Ureter (tissue), 1 donor: ENCODE results near the gene PDIK1L. TPM values are rescaled to one million over a fixed set of nuclear protein-coding genes. Genes with fewer than 3 reads are reported as not detected.

Experiments
- DNase-seq: peaks from one replicate; pipeline ENCODE4 v3.0.0-alpha.2; 2020; ENCODE audit warnings: low spot score
- total RNA-seq: library from RNA; stranded (reverse); gene quantifications from one replicate; pipeline ENCODE4 v1.2.4, GENCODE V29; 2023
- donor health status: DM: yes; HTN: yes; CAD: no.

Gene PDIK1L
- total RNA-seq, 1 donor from 2014 or later = 21.8 TPM

DNA sequence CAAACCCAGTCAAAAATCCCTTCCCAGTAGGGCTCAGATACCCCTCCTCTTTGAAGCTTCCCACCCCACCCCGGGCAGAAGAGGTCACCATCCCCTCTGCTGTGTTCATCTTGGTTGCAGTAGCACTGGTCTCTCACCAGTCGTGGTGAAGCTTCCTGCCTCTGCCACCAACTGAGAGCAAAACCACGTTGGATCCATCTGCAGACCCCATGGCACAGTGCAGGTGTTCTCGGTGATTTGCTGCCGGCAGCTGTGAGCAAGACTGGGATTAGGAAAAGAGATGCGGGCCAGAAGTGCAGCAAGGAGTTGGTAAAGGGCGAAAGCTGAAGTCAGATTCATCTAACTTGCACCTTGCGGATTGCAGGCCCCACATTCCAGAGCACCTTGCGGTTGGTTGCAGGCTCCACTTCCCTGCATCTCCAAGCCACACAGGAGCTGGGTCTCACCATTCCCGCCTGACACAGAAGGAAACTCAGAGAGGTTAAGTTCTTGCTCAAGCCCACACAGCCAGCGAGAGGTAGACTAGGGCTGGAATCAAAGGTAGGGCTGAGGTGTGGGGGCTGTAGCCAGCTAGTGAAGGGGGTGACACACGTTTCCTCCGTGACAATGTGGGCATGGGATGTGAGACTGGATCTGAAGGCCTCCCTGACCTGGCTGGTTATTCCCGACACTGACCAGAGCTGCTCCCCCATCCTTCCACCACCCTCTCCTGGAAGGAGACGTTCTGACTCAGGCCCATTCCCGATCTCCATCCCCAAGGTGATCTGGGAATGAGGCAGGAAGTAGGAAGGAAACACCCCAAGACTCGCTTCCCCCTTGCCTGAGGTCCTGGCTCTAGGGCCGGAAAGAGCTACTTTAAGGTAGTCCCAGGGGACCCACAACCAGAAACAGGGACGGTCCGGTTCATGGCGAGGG, 44.0 kb downstream of the PDIK1L start:
- DNase-seq = no peak

DNA sequence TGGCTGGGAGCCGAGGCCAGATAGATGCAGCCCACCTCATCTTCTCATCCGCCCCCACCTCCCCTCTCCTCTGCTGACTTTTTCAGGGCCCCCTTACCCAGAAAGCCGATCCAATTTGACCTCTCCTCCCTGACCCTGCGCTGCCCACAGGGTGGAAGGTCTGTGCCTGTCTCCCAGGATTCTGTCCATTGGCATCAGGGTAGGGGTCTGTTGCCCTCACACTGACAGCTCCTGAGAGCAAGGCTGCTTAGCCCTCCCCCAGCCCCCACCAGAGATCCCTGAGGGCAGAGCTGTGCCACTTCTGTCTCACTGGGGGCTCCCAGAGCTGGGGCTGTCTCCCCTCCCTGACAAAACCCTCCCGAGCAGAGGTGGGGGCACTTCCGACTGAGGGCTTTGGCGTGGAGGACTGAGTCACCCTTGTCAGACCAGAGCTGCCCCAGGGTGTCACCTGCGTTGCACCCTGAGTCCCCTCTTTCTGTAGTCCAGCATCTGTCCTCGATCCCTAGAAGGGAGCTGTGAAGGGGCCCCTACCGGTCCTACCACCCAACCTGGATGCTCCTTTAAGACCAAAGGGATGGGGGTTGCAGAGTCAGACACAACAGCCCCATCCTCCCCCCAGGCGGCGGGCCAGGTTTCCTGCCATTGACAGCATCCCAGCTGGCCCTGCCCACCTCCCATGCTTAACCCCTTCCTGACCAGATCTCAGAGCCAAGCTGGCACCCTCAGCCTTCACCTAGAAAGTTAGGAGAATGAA, 44.8 kb downstream of the PDIK1L start:
- DNase-seq = no peak

DNA sequence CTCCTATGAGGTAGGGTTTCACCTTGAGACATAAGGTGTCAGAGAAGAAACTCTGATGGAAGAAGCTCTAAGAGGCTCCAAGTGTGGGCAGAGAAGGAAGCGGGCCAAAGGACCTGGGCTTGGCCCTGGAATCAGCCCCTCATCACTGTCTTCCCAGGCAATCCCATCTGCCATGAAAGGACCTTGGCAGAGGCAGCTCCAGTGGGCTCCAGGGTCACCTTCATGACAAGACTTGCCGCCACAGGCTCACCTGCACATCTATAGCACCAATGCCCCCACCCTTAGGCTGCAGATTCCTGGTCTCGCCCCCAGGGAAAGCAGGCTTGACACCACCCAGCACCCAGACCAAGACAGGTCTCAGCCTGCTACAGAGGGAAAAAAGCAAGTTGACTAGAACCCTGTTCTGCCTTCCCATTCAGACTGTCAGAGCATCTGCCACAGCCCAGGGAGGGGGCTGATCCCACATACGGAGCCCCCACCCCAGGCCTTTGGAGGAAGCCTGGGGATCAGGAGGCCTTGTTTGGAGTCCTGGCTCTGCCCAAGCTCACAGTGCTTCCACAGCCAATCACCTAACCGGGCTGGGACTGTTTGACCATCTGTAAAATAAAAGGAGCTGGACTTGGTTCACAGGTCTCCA, 46.8 kb downstream of the PDIK1L start:
- no peak for DNase-seq

DNA sequence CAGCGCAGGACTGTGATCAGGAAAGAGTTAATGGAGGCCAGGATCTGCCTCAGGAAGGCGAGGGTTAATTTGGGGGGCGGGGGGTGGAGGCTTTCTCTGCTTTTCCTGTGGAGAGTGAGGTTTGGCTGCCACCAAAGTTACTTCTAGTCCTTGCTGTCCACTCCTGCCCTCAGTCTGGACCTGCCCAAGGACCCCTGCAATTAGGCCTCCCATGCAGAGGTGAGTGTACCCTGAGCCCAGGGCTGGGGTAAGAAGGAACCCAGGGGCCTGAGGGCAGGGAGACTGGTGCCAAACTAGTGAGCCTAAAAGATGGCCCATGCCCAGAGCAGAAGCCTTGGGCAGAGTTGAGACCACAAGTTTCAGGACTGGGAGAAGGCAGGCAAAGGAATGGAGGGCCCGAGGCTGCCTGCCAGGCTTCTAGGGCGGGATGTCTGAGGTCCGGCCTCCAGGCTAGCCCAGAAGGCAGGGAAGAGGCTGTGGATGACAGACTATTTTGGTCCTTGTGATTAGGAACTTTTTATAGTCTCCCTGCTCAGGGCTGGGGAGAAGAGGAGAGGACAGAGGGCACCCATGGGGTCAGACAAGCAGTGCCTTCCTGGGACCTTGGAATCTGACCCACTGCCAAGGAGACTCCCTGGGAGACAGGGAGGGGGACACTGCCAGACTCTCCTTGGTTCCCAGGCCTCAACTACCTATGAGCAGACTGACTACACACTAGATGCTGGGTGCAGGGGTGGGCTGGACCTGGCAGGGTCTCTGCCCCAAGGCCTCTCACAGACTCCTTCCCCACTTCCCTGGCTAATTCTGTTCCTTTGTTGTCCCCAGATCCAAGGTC, 47.5 kb downstream of the PDIK1L start, which contains the start of gene FAM110D:
TSS of gene FAM110D (plus strand) at position 172 of the 835 bp plus-strand sequence. CDS start 2,213 bp downstream, outside the sequence.
- DNase-seq = no peak

GRCh38 chr1:26159743-26160039, 48.1 kb downstream of the PDIK1L start:
- DNase-seq = no peak

DNA sequence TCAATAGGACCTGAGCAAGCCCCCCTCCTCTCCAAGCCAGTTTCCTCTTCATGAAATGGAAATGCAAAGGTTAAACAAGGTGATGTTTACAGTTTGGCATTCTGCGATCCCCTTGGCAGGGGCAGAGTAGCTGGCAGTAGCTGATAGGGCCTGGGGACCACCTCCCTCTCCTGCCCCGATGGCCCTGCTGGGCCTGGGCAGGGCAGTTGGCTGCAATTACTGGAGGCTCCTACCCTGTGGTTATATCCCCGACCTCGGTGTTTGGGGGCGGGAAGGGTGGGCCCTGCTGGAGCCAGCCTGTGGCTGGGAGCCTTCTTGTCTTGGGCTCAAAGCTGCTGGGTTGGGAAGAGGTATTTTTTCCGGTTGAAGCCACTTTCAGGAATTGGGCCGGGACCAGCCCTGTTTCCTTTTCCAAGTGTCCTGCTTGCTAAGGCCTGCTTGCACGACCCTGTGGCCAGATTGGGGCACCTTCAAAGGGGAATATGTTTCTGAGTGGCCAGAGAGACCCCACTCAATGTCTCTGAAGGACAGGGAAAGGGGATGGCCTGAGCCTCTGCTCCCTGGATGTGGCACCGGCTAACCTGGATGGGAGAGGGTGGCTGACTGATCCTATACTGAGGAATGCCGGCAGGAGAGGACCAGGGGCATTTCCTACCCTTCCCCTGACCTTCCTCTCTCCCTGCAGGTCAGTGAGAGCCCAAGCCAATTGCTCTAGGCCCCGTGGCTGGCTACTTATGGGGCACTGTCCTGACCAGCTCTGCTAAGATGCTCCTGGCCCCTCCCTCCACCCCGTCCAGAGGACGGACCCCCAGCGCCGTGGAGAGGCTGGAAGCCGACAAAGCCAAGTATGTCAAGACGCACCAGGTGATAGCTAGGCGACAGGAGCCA, 49.1 kb downstream of the PDIK1L start:
- DNase-seq = no peak

DNA sequence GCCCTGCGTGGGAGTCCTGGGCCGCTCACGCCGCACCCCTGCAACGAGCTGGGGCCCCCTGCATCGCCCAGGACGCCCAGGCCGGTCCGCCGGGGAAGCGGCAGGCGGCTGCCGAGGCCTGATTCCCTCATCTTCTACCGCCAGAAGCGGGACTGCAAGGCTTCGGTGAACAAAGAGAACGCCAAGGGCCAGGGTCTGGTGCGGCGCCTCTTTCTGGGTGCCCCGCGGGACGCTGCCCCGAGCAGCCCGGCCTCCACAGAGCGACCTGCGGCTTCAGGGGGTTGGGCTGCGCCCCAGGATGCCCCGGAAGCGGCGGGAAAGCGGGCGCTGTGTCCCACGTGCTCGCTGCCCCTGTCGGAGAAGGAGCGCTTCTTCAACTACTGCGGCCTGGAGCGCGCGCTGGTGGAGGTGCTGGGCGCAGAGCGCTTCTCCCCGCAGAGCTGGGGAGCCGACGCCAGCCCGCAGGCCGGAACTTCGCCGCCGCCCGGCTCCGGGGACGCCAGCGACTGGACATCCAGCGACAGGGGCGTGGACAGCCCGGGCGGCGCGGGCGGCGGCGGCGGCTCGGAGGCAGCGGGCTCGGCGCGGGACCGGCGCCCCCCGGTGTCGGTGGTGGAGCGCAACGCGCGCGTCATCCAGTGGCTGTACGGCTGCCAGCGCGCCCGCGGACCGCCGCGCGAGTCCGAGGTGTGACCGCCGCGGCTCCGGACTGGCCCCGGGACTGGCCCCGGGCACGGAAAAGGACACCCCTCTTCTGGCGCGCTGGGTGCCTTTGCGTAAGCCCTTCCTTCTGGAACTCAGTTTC, 50.0 kb downstream of the PDIK1L start:
- no peak for DNase-seq

GRCh38 chr1:26162220-26162709, 50.6 kb downstream of the PDIK1L start:
- no peak for DNase-seq

GRCh38 chr1:26163684-26164035, 52.0 kb downstream of the PDIK1L start:
- DNase-seq = no peak

- DNase-seq = no peak
Measured at GRCh38 chr1:26164036-26164860, 52.6 kb downstream of the PDIK1L start.

- no peak for DNase-seq
Measured at GRCh38 chr1:26164861-26165842, 53.5 kb downstream of the PDIK1L start.

- DNase-seq = no peak
Measured at GRCh38 chr1:26166719-26167281, 55.2 kb downstream of the PDIK1L start.

GRCh38 chr1:26168410-26169197, 57.0 kb downstream of the PDIK1L start, which contains the start of gene C1orf232:
Gene C1orf232 (minus strand): TSS chr1:26168963. CDS start chr1:26168499, 464 bp downstream.
- no peak for DNase-seq

GRCh38 chr1:26169198-26169554, 57.6 kb downstream of the PDIK1L start:
- DNase-seq = no peak

- DNase-seq = peak; percentile 92
Measured at GRCh38 chr1:26169669-26170471, 58.2 kb downstream of the PDIK1L start, which contains the start of gene ZNF593. Gene ZNF593 (plus strand): TSS chr1:26169908. CDS start chr1:26169984, 76 bp downstream.
